IMR-90 (cell line): Measurements from ENCODE around the gene IL24. TPM values are rescaled to one million over a fixed set of nuclear protein-coding genes. Genes with fewer than 3 reads are reported as not detected.

Experiments
- ATAC-seq: fragments of 200-7000 bp; cut with Tn5 transposase; 2 replicates; pipeline ENCODE4 v1.9.1; 2020; ENCODE audit warnings: low read depth, mild to moderate bottlenecking, moderate library complexity
- BruUV-seq: library from RNA; stranded (reverse); fragments of 400-500 nt; replicated peaks from 2 replicates; lab custom pipeline; 2021; lab: Mats Ljungman, UMichigan
- CTCF ChIA-PET: fragments of 300-600 bp; formaldehyde crosslinking; extraction: SDS; loops from one replicate; lab custom pipeline; 2021; ENCODE audit warnings: antibody characterized with exemption; lab: Yijun Ruan, JAX
- POLR2A ChIA-PET: fragments of 300-600 bp; sonication (Branson Sonifier 250); formaldehyde crosslinking; loops from one replicate; lab custom pipeline; 2022; ENCODE audit warnings: antibody characterized with exemption; ENCODE audit not compliant: unreplicated experiment; lab: Charles Lee
- DNase-seq: peaks from one replicate; pipeline ENCODE4 v3.0.0; 2013
- H2AFZ ChIP-seq: replicated peaks from 2 replicates; pipeline ENCODE3; 2013; ENCODE audit warnings: low read length, mild to moderate bottlenecking; ENCODE audit not compliant: poor library complexity
- H2AK5ac ChIP-seq: 2 replicates; pipeline ENCODE4 v1.6.1; 2013; ENCODE audit warnings: low read depth, low read length, inconsistent platforms
- H2AK9ac ChIP-seq: replicated peaks from 2 replicates; pipeline ENCODE3; 2013; ENCODE audit warnings: mild to moderate bottlenecking, low read depth, low read length, moderate library complexity; ENCODE audit not compliant: poor library complexity
- H2BK120ac ChIP-seq: 2 replicates; pipeline ENCODE4 v1.6.1; 2013; ENCODE audit warnings: low read depth, low read length, inconsistent platforms
- H2BK15ac ChIP-seq: 3 replicates; pipeline ENCODE4 v1.6.1; 2013; ENCODE audit warnings: low read depth, low read length, inconsistent platforms
- H2BK20ac ChIP-seq: 2 replicates; pipeline ENCODE4 v1.6.1; 2013; ENCODE audit warnings: low read depth, mild to moderate bottlenecking, inconsistent platforms, low read length, moderate library complexity
- H2BK5ac ChIP-seq: 2 replicates; pipeline ENCODE4 v1.6.1; 2013; ENCODE audit warnings: mild to moderate bottlenecking, low read depth, low read length, inconsistent platforms; ENCODE audit not compliant: poor library complexity, severe bottlenecking
- H3K14ac ChIP-seq: replicated peaks from 2 replicates; pipeline ENCODE4 v1.6.1; 2013; ENCODE audit warnings: low read depth, low read length, inconsistent platforms
- H3K18ac ChIP-seq: 2 replicates; pipeline ENCODE4 v1.6.1; 2013; ENCODE audit warnings: low read depth, low read length, control low read depth
- H3K23ac ChIP-seq: 2 replicates; pipeline ENCODE4 v1.6.1; 2013; ENCODE audit warnings: low read depth, low read length, inconsistent platforms
- H3K27ac ChIP-seq: 2 replicates; pipeline ENCODE4 v1.5.1; 2013; ENCODE audit warnings: mild to moderate bottlenecking, control low read depth, low read length; ENCODE audit not compliant: insufficient read depth
- H3K27me3 ChIP-seq: 2 replicates; pipeline ENCODE4 v1.6.1; 2013; ENCODE audit warnings: low read length; ENCODE audit not compliant: control insufficient read depth, insufficient read depth
- H3K36me3 ChIP-seq: 2 replicates; pipeline ENCODE4 v1.6.1; 2013; ENCODE audit warnings: low read length, mixed read lengths; ENCODE audit not compliant: control insufficient read depth, insufficient read depth
- H3K4ac ChIP-seq: 2 replicates; pipeline ENCODE4 v1.6.1; 2013; ENCODE audit warnings: low read depth, low read length, inconsistent platforms
- H3K4me1 ChIP-seq: 2 replicates; pipeline ENCODE4 v1.6.1; 2013; ENCODE audit warnings: low read length, mixed read lengths; ENCODE audit not compliant: control insufficient read depth, insufficient read depth
- H3K4me2 ChIP-seq: 2 replicates; pipeline ENCODE4 v1.6.1; 2013; ENCODE audit warnings: low read depth, mild to moderate bottlenecking, control low read depth, low read length, moderate library complexity
- H3K4me3 ChIP-seq: 2 replicates; pipeline ENCODE4 v1.5.1; 2013; ENCODE audit warnings: low read depth, mild to moderate bottlenecking, control low read depth, low read length, moderate library complexity; ENCODE audit not compliant: insufficient read depth
- H3K56ac ChIP-seq: 2 replicates; pipeline ENCODE4 v1.6.1; 2013; ENCODE audit warnings: low read length, inconsistent platforms; ENCODE audit not compliant: insufficient read depth; ENCODE audit errors: extremely low read depth
- H3K79me1 ChIP-seq, 2 experiments: 2 replicates each; pipeline ENCODE4 v1.6.1; 2013; ENCODE audit warnings: low read length in 2 of 2, inconsistent platforms in 1 of 2, low read depth in 1 of 2
- H3K9ac ChIP-seq: 2 replicates; pipeline ENCODE4 v1.6.1; 2013; ENCODE audit warnings: low read depth, low read length, control low read depth
- H3K9me1 ChIP-seq: 2 replicates; pipeline ENCODE4 v1.6.1; 2013; ENCODE audit warnings: low read length, inconsistent platforms; ENCODE audit not compliant: insufficient read depth
- H3K9me3 ChIP-seq: 2 replicates; pipeline ENCODE4 v1.6.1; 2013; ENCODE audit warnings: low read length; ENCODE audit not compliant: control insufficient read depth, insufficient read depth
- H4K20me1 ChIP-seq: 2 replicates; pipeline ENCODE4 v1.6.1; 2013; ENCODE audit warnings: low read length, inconsistent platforms; ENCODE audit not compliant: insufficient read depth
- H4K5ac ChIP-seq: 2 replicates; pipeline ENCODE4 v1.6.1; 2013; ENCODE audit warnings: mild to moderate bottlenecking, low read depth, low read length, control low read depth
- H4K8ac ChIP-seq, 2 experiments: 2 replicates each; pipeline ENCODE4 v1.6.1; 2013; ENCODE audit warnings: low read depth in 2 of 2, low read length in 2 of 2, control low read depth in 1 of 2, inconsistent platforms in 1 of 2
- H4K91ac ChIP-seq: 2 replicates; pipeline ENCODE4 v1.6.1; 2013; ENCODE audit warnings: low read depth, low read length, inconsistent platforms; ENCODE audit not compliant: insufficient read depth
- CEBPB ChIP-seq: IDR thresholded peaks from 2 replicates; pipeline ENCODE4 v1.6.1; 2012; ENCODE audit warnings: low read depth, low read length, improper control_type of control experiment
- NFE2L2 ChIP-seq: fragments of 150-350 bp; IDR thresholded peaks from 2 replicates; pipeline ENCODE4 v1.6.1; 2016; ENCODE audit warnings: low read depth, mild to moderate bottlenecking, low read length
- WGBS, 2 experiments: methylation state at CpG; one replicate each; pipeline versions ENCODE4 v1.1.5 to v1.1.7; 2013; ENCODE audit warnings: missing lambda C conversion rate in 2 of 2; ENCODE audit not compliant: insufficient read length in 1 of 2; ENCODE audit errors: extremely low coverage in 2 of 2; 5-methylcytosine and 5-hydroxymethylcytosine counted together
- dilution Hi-C: fragments of 300-500 bp; cut with HindIII; formaldehyde crosslinking; loops from one replicate; pipeline ENCODE4 v1.14.3; 2018; ENCODE audit warnings: low sequenced_read_pairs; ENCODE audit not compliant: unreplicated experiment
- in situ Hi-C: fragments of 300-500 bp; cut with MboI; formaldehyde crosslinking; loops from 3 replicates; pipeline ENCODE4 v1.14.3; 2019; ENCODE audit warnings: low sequenced_read_pairs, inconsistent platforms, mixed read lengths
- intact Hi-C: fragments of 100-400 bp; cut with micrococcal nuclease; formaldehyde crosslinking; loops from 2 replicates; pipeline ENCODE4 v1.10.0; 2022
- polyA plus RNA-seq, 3 experiments: library from polyadenylated mRNA; depleted of rRNA; stranded (reverse); fragments of >200 nt; gene quantifications; 2 replicates each; pipeline ENCODE4 v1.2.3, GENCODE V29; 2012; ENCODE audit warnings: low replicate concordance in 1 of 3
- total RNA-seq: library from RNA; depleted of rRNA; stranded (reverse); fragments of >200 nt; gene quantifications from 2 replicates; pipeline ENCODE4 v1.2.3, GENCODE V29; 2012

Gene IL24
- total and polyA plus RNA-seq, 2 of the 4 experiments (the other 2 are of a cell fraction), result 0.12 to 0.18 TPM

- Histone ChIP-seq H3K9me3 (no peaks in the 10 kb centered on the region), H4K91ac (no peak overlapping the region), H2BK5ac (no peak overlapping the region), H2BK15ac (no peak overlapping the region), H3K27me3 (peaks cover 14% of the 10 kb centered on the region), H4K8ac (no peak overlapping the region), H2BK120ac (no peak overlapping the region), H3K4ac (no peak overlapping the region), H3K4me1 (peaks cover 2% of the 10 kb centered on the region; the same call in 1 of the 2 replicates), H3K4me3 (no peak overlapping the region), H3K18ac (no peak overlapping the region), H2AFZ (peak overlapping the region; percentile 73), H3K79me1 (no peaks in the 10 kb centered on the region), H3K36me3 (no peaks in the 10 kb centered on the region), H3K23ac (no peak overlapping the region), H3K9me1 (0 out of 2 replicates have a peak, but pooled peaks cover 4% of the 10 kb centered on the region), H3K4me2 (no peak overlapping the region), H3K9ac (no peak overlapping the region), H3K14ac (no peak overlapping the region), H2BK20ac (no peak overlapping the region), H2AK9ac (no peak overlapping the region), H3K27ac (no peak overlapping the region), H2AK5ac (no peak overlapping the region; the same call in 1 of the 2 replicates), H3K56ac (no peak overlapping the region), H4K5ac (no peak overlapping the region), H4K20me1 (no peaks in the 10 kb centered on the region)
- no peak for TF ChIP-seq CEBPB
- TF ChIP-seq NFE2L2, result no peak
- ATAC-seq, result no peak
- dilution Hi-C loops, result no loop called here
- ChIA-PET CTCF (interaction anchor here (1.1 kb wide), 1 partner anchor 27 kb away, joined by 3 read pairs; no protein-coding TSS in a partner anchor), POLR2A (no interaction called here)
- DNase-seq, result no peak
- intact Hi-C loops, result no loop called here
- WGBS, 2 experiments, result 65% methylated on average over 2 of the region's 5 CpGs; no CpG with 5 or more reads in 1 of the 2 experiments
- BruUV-seq, result no TSS peak
- in situ Hi-C loops, result no loop called here
Measured at GRCh38 chr1:206859082-206859521, 38.1 kb upstream of the IL24 start.
